Measurements from ENCODE around the gene BCL2.
A peak's percentile ranks its signal among the peaks of the same experiment; 100 is the strongest.

Gene BCL2

GRCh38 chr18:63162271-63163014 is 157.1 kb downstream of the BCL2 start:
- no peak for DNase-seq (ENCODE audit: extremely low read depth, low read depth)
- TF ChIP-seq CTCF (IDR thresholded peaks at IDR 0.05; ENCODE audit: low read depth, low read length): no peak

DNA sequence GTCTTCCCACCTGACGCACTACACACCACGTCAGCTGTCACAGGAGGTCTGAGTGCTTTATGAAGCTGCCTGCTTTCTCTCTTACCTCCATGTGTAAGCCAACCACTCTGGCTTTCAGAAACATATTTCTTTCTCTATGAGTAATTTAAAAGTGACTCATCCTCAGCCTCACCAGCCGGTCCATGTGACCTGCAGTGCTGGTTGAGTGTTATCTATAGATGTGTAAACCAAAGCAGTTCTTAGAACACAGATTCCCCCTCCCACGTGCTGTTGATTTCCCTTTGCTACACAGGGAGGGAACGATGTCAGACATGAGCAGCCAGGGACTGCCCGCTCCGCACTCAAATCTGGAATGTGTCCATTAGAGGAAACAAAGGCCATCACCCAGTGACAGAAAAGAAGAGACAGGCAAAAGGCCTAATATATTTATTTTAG is 157.8 kb downstream of the BCL2 start:
- DNase-seq (ENCODE audit: extremely low read depth, low read depth): peak; percentile 51
- no peak for TF ChIP-seq CTCF (IDR thresholded peaks at IDR 0.05; ENCODE audit: low read depth, low read length)

DNA sequence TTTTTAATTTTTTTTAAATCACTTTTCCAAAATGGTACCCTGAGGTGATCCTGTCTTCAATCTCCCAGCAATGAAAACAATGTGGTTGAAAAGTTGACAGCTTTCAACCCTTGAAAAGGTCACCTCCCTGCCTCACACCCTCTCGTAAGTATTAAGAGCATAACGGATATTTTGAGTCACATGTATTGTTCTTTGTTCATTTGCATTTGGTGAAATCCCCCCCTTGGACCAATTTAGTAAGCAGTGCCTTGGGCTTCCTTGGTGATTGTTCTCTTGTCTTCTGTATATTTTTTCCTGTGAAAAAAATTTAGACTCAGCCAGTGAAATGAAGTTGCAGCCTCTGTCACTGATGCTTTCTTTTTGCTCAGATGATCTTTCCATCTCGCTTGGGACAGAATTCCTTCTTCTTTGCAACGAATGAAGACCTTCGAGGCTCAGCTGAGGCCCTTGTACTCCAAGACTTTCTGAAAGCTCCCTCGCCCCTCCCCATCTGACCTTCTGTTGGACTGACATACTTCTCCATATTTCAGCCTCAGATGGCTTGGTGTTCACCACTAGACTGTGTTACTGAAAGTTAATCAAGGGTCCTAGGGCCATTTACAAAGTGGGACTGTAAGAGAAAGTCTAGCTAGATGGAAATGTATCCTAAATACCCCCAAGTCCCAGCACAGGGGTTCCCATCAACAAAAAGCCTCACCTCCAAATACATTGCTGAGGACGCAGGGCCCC is 158.4 kb downstream of the BCL2 start:
- TF ChIP-seq CTCF (IDR thresholded peaks at IDR 0.05; ENCODE audit: low read depth, low read length): no peak
- DNase-seq (ENCODE audit: extremely low read depth, low read depth): no peak

GRCh38 chr18:63160172-63160995 is 159.2 kb downstream of the BCL2 start:
- DNase-seq (ENCODE audit: extremely low read depth, low read depth): no peak
- no peak for TF ChIP-seq CTCF (IDR thresholded peaks at IDR 0.05; ENCODE audit: low read depth, low read length)

GRCh38 chr18:63159590-63159989 is 160.0 kb downstream of the BCL2 start:
- no peak for TF ChIP-seq CTCF (IDR thresholded peaks at IDR 0.05; ENCODE audit: low read depth, low read length)
- no peak for DNase-seq (ENCODE audit: extremely low read depth, low read depth)

DNA sequence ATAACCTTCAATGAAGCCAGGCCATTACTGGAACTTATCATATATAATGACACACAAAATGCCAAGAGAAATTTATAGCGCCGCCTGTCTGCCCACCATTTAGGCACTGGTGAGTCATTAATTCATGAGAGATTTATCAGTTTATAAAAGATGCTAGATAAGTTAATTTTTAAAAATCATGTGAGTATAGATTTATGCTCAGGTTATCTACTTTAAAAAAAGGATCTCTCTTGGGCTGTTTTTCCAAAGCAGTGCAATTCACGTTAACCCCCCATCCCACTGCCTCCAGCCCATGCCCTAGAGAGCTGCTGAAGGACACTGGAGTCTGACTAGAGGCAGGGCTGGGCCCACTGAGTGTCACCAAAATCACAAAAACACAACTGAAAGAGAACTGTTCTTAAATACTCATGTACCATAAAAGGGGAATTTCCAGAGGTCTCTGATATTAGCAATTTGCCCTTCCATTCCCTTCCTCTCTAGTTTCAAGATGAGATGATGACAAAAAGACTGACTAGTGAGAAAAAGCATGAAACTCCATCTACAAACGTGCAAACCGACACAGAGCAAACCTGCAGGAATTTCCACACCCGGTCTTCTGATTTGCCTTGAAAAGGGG is 160.8 kb downstream of the BCL2 start:
- no peak for TF ChIP-seq CTCF (IDR thresholded peaks at IDR 0.05; ENCODE audit: low read depth, low read length)
- no peak for DNase-seq (ENCODE audit: extremely low read depth, low read depth)
